H1 (cell line): Measurements from ENCODE around the gene CFAP58. TPM values are rescaled to one million over a fixed set of nuclear protein-coding genes. Genes with fewer than 3 reads are reported as not detected.

ENCODE experiments used
- CTCF ChIA-PET: fragments of 300-600 bp; sonication (Branson Sonifier 250); formaldehyde crosslinking; loops from one replicate; lab custom pipeline; 2021; ENCODE audit not compliant: partially characterized antibody; lab: Charles Lee
- POLR2A ChIA-PET: fragments of 300-600 bp; sonication (Branson Sonifier 250); formaldehyde crosslinking; loops from one replicate; lab custom pipeline; 2021; ENCODE audit warnings: inconsistent platforms; ENCODE audit not compliant: partially characterized antibody; lab: Charles Lee
- DNase-seq, 2 experiments: peaks; one replicate each; pipeline versions ENCODE4 v3.0.0 to v3.0.0-alpha.2; 2010 to 2022; ENCODE audit warnings: low spot score in 2 of 2, low read depth in 1 of 2, mixed read lengths in 1 of 2
- FAIRE-seq: peaks from 2 replicates; lab custom pipeline; 2011; peaks lifted over from hg19 to GRCh38; lab: Jason Lieb, UNC
- H2AFZ ChIP-seq: 2 replicates; pipeline ENCODE4 v1.8.1; 2012; ENCODE audit warnings: low read length, inconsistent platforms
- H2AK5ac ChIP-seq: 2 replicates; pipeline ENCODE4 v1.6.1; 2013; ENCODE audit warnings: low read depth, low read length
- H2BK120ac ChIP-seq: replicated peaks from 2 replicates; pipeline ENCODE3; 2013; ENCODE audit warnings: low read depth, low read length, inconsistent platforms
- H2BK12ac ChIP-seq: 2 replicates; pipeline ENCODE4 v1.6.1; 2013; ENCODE audit warnings: low read depth, low read length
- H2BK15ac ChIP-seq: 2 replicates; pipeline ENCODE4 v1.6.1; 2013; ENCODE audit warnings: low read length
- H2BK20ac ChIP-seq: 2 replicates; pipeline ENCODE4 v1.6.1; 2013; ENCODE audit warnings: low read length
- H2BK5ac ChIP-seq: 2 replicates; pipeline ENCODE4 v1.6.1; 2013; ENCODE audit warnings: low read depth, low read length
- H3K14ac ChIP-seq: 2 replicates; pipeline ENCODE4 v1.6.1; 2013; ENCODE audit warnings: inconsistent platforms; ENCODE audit not compliant: insufficient read length
- H3K18ac ChIP-seq: 2 replicates; pipeline ENCODE4 v1.6.1; 2013; ENCODE audit warnings: low read length; ENCODE audit errors: extremely low read depth
- H3K23ac ChIP-seq: 2 replicates; pipeline ENCODE4 v1.6.1; 2013; ENCODE audit warnings: inconsistent platforms; ENCODE audit not compliant: insufficient read length
- H3K23me2 ChIP-seq: 2 replicates; pipeline ENCODE4 v1.6.1; 2013; ENCODE audit warnings: low read depth, low read length
- H3K27ac ChIP-seq: 2 replicates; pipeline ENCODE4 v1.6.1; 2011; ENCODE audit warnings: low read depth, low read length, inconsistent platforms
- H3K27me3 ChIP-seq, 4 experiments: replicated peaks in 1 of 4; 1 replicate in 1 of 4; 2 replicates in 3 of 4; pipeline versions ENCODE4 v1.6.1 to v1.8.1; 2011 to 2013; ENCODE audit warnings: low read length in 3 of 4, mild to moderate bottlenecking in 3 of 4, inconsistent platforms in 2 of 4, mixed read lengths in 2 of 4, moderate library complexity in 1 of 4; ENCODE audit not compliant: control insufficient read depth in 3 of 4, insufficient read depth in 3 of 4; ENCODE audit errors: extremely low read depth in 1 of 4
- H3K36me3 ChIP-seq, 4 experiments: 2 replicates each; pipeline versions ENCODE4 v1.6.1 to v1.8.1; 2011 to 2013; ENCODE audit warnings: mild to moderate bottlenecking in 4 of 4, low read length in 3 of 4, moderate library complexity in 2 of 4, control low read depth in 1 of 4, inconsistent platforms in 1 of 4; ENCODE audit not compliant: insufficient read depth in 4 of 4, control insufficient read depth in 2 of 4
- H3K4ac ChIP-seq: replicated peaks from 2 replicates; pipeline ENCODE3; 2013; ENCODE audit warnings: low read length, low read depth, mixed read lengths, inconsistent platforms; ENCODE audit not compliant: insufficient read length
- H3K4me1 ChIP-seq, 4 experiments: replicated peaks in 1 of 4; 1 replicate in 1 of 4; 2 replicates in 3 of 4; pipeline versions ENCODE4 v1.6.1 to v1.8.1; 2011 to 2013; ENCODE audit warnings: low read length in 3 of 4, inconsistent platforms in 2 of 4, mixed read lengths in 1 of 4; ENCODE audit not compliant: insufficient read depth in 4 of 4, control insufficient read depth in 3 of 4
- H3K4me2 ChIP-seq, 2 experiments: 2 replicates each; pipeline versions ENCODE4 v1.6.1 to v1.8.1; 2011 to 2013; ENCODE audit warnings: low read depth in 2 of 2, low read length in 2 of 2, control low read depth in 1 of 2, inconsistent platforms in 1 of 2, mild to moderate bottlenecking in 1 of 2; ENCODE audit not compliant: insufficient read depth in 1 of 2
- H3K4me3 ChIP-seq, 4 experiments: fragments of 200-600, 300-600 bp in 1 of 4; sonication (generic), shearing (Covaris generic), sonication (Bioruptor Twin) in 1 of 4; 2 replicates each; pipeline versions ENCODE4 v1.5.1 to v1.8.1; 2011 to 2016; ENCODE audit warnings: low read length in 4 of 4, low read depth in 3 of 4, control low read depth in 2 of 4, inconsistent platforms in 2 of 4, mild to moderate bottlenecking in 2 of 4, mixed read lengths in 1 of 4, moderate library complexity in 1 of 4; ENCODE audit not compliant: insufficient read depth in 2 of 4; ENCODE audit errors: extremely low read depth in 1 of 4
- H3K56ac ChIP-seq: replicated peaks from 2 replicates; pipeline ENCODE3; 2013; ENCODE audit warnings: low read depth, mild to moderate bottlenecking, mixed read lengths, low read length, inconsistent platforms; ENCODE audit not compliant: insufficient read length
- H3K79me1 ChIP-seq: 2 replicates; pipeline ENCODE4 v1.6.1; 2013; ENCODE audit warnings: low read depth, low read length, control low read depth
- H3K79me2 ChIP-seq, 2 experiments: 2 replicates each; pipeline versions ENCODE4 v1.6.1 to v1.8.1; 2012 to 2013; ENCODE audit warnings: low read length in 2 of 2, mild to moderate bottlenecking in 2 of 2, inconsistent platforms in 1 of 2; ENCODE audit not compliant: insufficient read depth in 2 of 2, control insufficient read depth in 1 of 2
- H3K9ac ChIP-seq, 4 experiments: replicated peaks in 1 of 4; 1 replicate in 1 of 4; 2 replicates in 3 of 4; pipeline versions ENCODE4 v1.6.1 to v1.8.1; 2011 to 2013; ENCODE audit warnings: low read depth in 3 of 4, low read length in 3 of 4, control low read depth in 2 of 4, mild to moderate bottlenecking in 2 of 4, moderate library complexity in 2 of 4, inconsistent platforms in 1 of 4; ENCODE audit errors: extremely low read depth in 1 of 4
- H3K9me3 ChIP-seq, 2 experiments: 2 replicates each; pipeline versions ENCODE4 v1.6.1 to v1.8.1; 2012 to 2013; ENCODE audit warnings: mild to moderate bottlenecking in 2 of 2, moderate library complexity in 2 of 2, control low read depth in 1 of 2, inconsistent platforms in 1 of 2, low read depth in 1 of 2, low read length in 1 of 2, mixed read lengths in 1 of 2; ENCODE audit not compliant: insufficient read depth in 2 of 2
- H4K20me1 ChIP-seq, 2 experiments: replicated peaks in 1 of 2; 2 replicates each; pipeline versions ENCODE3 to v1.8.1; 2011 to 2013; ENCODE audit warnings: inconsistent platforms in 2 of 2, low read length in 2 of 2, mild to moderate bottlenecking in 1 of 2; ENCODE audit not compliant: insufficient read depth in 2 of 2, control insufficient read depth in 1 of 2
- H4K5ac ChIP-seq: 2 replicates; pipeline ENCODE4 v1.6.1; 2013; ENCODE audit warnings: low read length, low read depth, mixed read lengths, inconsistent platforms; ENCODE audit not compliant: insufficient read length
- H4K8ac ChIP-seq: 2 replicates; pipeline ENCODE4 v1.8.0; 2013; ENCODE audit warnings: mild to moderate bottlenecking, moderate library complexity, low read length, inconsistent platforms; ENCODE audit not compliant: insufficient read depth; ENCODE audit errors: extremely low read depth
- H4K91ac ChIP-seq: replicated peaks from 2 replicates; pipeline ENCODE3; 2013; ENCODE audit warnings: low read length, mixed read lengths, inconsistent platforms; ENCODE audit not compliant: insufficient read length
- JUND ChIP-seq: IDR thresholded peaks from 2 replicates; pipeline ENCODE4 v1.6.1; 2011; ENCODE audit warnings: mild to moderate bottlenecking, improper control_type of control experiment, low read length
- POLR2A ChIP-seq, 2 experiments: IDR thresholded peaks; 1 replicate in 1 of 2; 2 replicates in 1 of 2; pipeline ENCODE4 v1.6.1; 2011; ENCODE audit warnings: low read depth in 2 of 2, low read length in 2 of 2, mild to moderate bottlenecking in 2 of 2; ENCODE audit errors: control extremely low read depth in 1 of 2
- TEAD4 ChIP-seq: IDR thresholded peaks from 2 replicates; pipeline ENCODE4 v1.6.1; 2012; ENCODE audit warnings: low read depth, low read length, inconsistent platforms, mixed read lengths
- WGBS, 2 experiments: shearing (Covaris generic) in 1 of 2; methylation state at CpG; one replicate each; pipeline versions ENCODE4 v1.1.6 to v1.1.7; 2013 to 2015; ENCODE audit warnings: low lambda C conversion rate in 2 of 2, mixed read lengths in 2 of 2, inconsistent platforms in 1 of 2, low coverage in 1 of 2, missing lambda C conversion rate in 1 of 2; ENCODE audit not compliant: insufficient replicate concordance in 2 of 2, insufficient coverage in 1 of 2, insufficient read length in 1 of 2; ENCODE audit errors: extremely low coverage in 1 of 2, missing lambda C conversion rate in 1 of 2; 5-methylcytosine and 5-hydroxymethylcytosine counted together
- polyA plus RNA-seq, 7 experiments: library from polyadenylated mRNA; depleted of rRNA in 3 of 7; stranded (reverse) in 5 of 7; unstranded in 2 of 7; fragments of >200 nt in 5 of 7; fragments of 200-250 nt in 2 of 7; gene quantifications; 1 replicate in 5 of 7; 2 replicates in 1 of 7; 4 replicates in 1 of 7; pipeline versions ENCODE4 v1.2.1 to v1.2.3, GENCODE V29; 2011 to 2013; ENCODE audit warnings: missing spikeins in 2 of 7, mixed read lengths in 2 of 7
- total RNA-seq: library from RNA; stranded (reverse); fragmentation: NEBNext Ultra II Directional; extraction: Animal tissue kit (Norgen Biotek cat#: 25700); gene quantifications from 2 replicates; pipeline ENCODE4 v1.2.1, GENCODE V29; 2021

Gene CFAP58
- total and polyA plus RNA-seq, 2 of the 8 experiments (the other 6 are each of a cell fraction or from before 2014, with no cell fraction given): 0.32 to 0.71 TPM

DNA sequence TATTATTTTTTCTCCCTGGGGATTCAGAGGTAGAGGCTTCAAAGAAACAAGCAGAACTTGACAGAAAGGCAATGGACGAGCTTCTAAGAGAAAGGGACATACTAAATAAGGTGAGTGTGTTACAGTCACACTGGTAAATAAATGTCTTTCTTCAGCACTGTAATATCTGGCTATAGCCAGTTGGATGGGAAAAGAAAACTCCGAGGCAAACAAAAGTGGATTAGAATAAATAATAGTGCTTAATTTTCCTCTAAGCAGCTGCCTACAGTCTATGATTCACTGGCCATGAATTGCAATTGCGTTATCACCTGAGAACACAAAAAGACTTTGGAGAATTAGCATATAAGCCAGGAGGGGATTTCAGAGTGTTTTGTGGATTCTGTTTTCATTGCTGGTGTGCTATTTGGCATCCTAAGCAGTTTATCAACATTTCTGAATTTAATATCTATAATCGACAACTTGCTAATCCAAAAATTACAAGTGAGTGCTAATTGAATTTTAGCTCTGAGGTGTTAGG, 23.2 kb downstream of the CFAP58 start:
- Histone ChIP-seq H3K4me3 (no peak overlapping the region), H3K56ac (no peak overlapping the region), H2AK5ac (no peak overlapping the region), H3K27me3 (no peaks in the 10 kb centered on the region), H4K5ac (no peak overlapping the region), H3K4me1 (peaks cover 0 to 5% (median 2%) of the 10 kb centered on the region in 4 experiments; a peak in 2 of 7 replicates), H3K23ac (no peak overlapping the region), H3K18ac (no peak overlapping the region), H2BK5ac (no peak overlapping the region), H3K36me3 (no peaks in the 10 kb centered on the region), H3K4me2 (no peak overlapping the region), H3K9me3 (peaks cover 0 to 2% of the 10 kb centered on the region in 2 experiments; a peak in 1 of 4 replicates), H3K79me2 (no peaks in the 10 kb centered on the region), H4K20me1 (no peaks in the 10 kb centered on the region), H2AFZ (no peak overlapping the region), H4K91ac (no peak overlapping the region), H3K27ac (no peak overlapping the region), H2BK120ac (no peak overlapping the region), H3K14ac (no peak overlapping the region), H3K4ac (no peak overlapping the region), H2BK20ac (no peak overlapping the region), H3K23me2 (no peaks in the 10 kb centered on the region), H3K79me1 (no peaks in the 10 kb centered on the region), H3K9ac (no peak overlapping the region), H2BK12ac (no peak overlapping the region), H2BK15ac (no peak overlapping the region), H4K8ac (no peak overlapping the region)
- FAIRE-seq (no peak), DNase-seq (no peak)
- POLR2A ChIA-PET: no interaction called here
- TF ChIP-seq TEAD4 (no peak), POLR2A (IDR thresholded peaks at IDR 0.05; ENCODE audit: control extremely low read depth in 1 of 2, low read depth in 2 of 2, low read length in 2 of 2) (no peak), JUND (no peak)
- WGBS, 2 experiments: 85% methylated on average over 4 of the region's 4 CpGs; no CpG with 5 or more reads in 1 of the 2 experiments
- CTCF ChIA-PET: interaction anchor here (0.9 to 1.6 kb wide), 5 partner anchors 23 to 184 kb away, joined by 3 to 5 read pairs (median 3); partner anchors contain the start of gene CFAP58
